ENCODE data around the gene CYBRD1.

DNA sequence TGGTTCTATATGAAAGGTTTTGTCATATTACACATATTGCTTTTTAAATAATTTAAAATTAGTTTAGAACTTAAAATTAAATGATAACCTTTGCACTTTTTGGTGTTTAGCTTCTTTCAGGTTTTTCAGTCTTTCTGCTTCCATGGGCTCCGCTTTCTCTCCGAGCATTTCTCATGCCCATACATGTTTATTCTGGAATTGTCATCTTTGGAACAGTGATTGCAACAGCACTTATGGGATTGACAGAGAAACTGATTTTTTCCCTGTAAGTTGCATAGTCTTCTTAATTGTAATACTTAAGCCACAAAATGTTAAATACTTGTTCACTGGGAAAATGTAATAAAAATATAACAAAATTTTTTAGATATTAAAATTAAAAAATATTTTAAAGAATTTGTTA lies 31.0 kb downstream of the CYBRD1 start:
- TF ChIP-seq, protein P1, sequence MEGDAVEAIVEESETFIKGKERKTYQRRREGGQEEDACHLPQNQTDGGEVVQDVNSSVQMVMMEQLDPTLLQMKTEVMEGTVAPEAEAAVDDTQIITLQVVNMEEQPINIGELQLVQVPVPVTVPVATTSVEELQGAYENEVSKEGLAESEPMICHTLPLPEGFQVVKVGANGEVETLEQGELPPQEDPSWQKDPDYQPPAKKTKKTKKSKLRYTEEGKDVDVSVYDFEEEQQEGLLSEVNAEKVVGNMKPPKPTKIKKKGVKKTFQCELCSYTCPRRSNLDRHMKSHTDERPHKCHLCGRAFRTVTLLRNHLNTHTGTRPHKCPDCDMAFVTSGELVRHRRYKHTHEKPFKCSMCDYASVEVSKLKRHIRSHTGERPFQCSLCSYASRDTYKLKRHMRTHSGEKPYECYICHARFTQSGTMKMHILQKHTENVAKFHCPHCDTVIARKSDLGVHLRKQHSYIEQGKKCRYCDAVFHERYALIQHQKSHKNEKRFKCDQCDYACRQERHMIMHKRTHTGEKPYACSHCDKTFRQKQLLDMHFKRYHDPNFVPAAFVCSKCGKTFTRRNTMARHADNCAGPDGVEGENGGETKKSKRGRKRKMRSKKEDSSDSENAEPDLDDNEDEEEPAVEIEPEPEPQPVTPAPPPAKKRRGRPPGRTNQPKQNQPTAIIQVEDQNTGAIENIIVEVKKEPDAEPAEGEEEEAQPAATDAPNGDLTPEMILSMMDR (IDR thresholded peaks at IDR 0.05 in 4 of 5, conservative IDR thresholded peaks at IDR 0.05 in 1 of 5) = no peak
- TF ChIP-seq POLR2A (IDR thresholded peaks at IDR 0.05) = no peak

All from gastrocnemius medialis (tissue), 4 donors.